Heart right ventricle (tissue), 16 donors: ENCODE measurements around the gene ZNF778. TPM values are rescaled to one million over a fixed set of nuclear protein-coding genes. Genes with fewer than 3 reads are reported as not detected.
A peak's percentile ranks its signal among the peaks of the same experiment; 100 is the strongest.

Source experiments
- ATAC-seq, 8 donors: fragments of 200-7000 bp; cut with Tn5 transposase; one replicate each; pipeline ENCODE4 v1.9.1; 2020; ENCODE audit warnings: mild to moderate bottlenecking in 8 of 8, moderate library complexity in 8 of 8, moderate number of reproducible peaks in 1 of 8
- DNase-seq, 2 donors: peaks; one replicate each; pipeline ENCODE4 v3.0.0-alpha.2; 2020
- H3K27ac ChIP-seq, 10 donors: fragments of 200-600 bp; sonication (generic) in 2 of 10; one replicate each; pipeline versions ENCODE4 v1.5.0 to v1.8.0; 2020 to 2022; ENCODE audit warnings: mild to moderate bottlenecking in 3 of 10
- H3K27me3 ChIP-seq, 7 donors: fragments of 200-600 bp; one replicate each; pipeline ENCODE4 v1.8.0; 2021 to 2022; ENCODE audit warnings: mild to moderate bottlenecking in 2 of 7
- H3K36me3 ChIP-seq, 9 donors: fragments of 200-600 bp; sonication (generic) in 1 of 9; one replicate each; pipeline versions ENCODE4 v1.5.0 to v1.8.0; 2020 to 2022; ENCODE audit warnings: mild to moderate bottlenecking in 2 of 9
- H3K4me1 ChIP-seq, 9 donors: fragments of 200-600 bp; sonication (generic) in 1 of 9; one replicate each; pipeline versions ENCODE4 v1.5.0 to v1.8.0; 2020 to 2022; ENCODE audit warnings: mild to moderate bottlenecking in 4 of 9
- H3K4me3 ChIP-seq, 10 donors: fragments of 200-600 bp; sonication (generic) in 2 of 10; one replicate each; pipeline versions ENCODE4 v1.5.0 to v1.8.0; 2020 to 2022; ENCODE audit warnings: mild to moderate bottlenecking in 7 of 10, moderate library complexity in 2 of 10
- H3K9me3 ChIP-seq, 11 donors: fragments of 200-600 bp in 10 of 11; sonication (generic) in 2 of 11; one replicate each; pipeline versions ENCODE4 v1.5.0 to v1.8.0; 2013 to 2022; ENCODE audit warnings: mild to moderate bottlenecking in 2 of 11, control low read depth in 1 of 11, moderate library complexity in 1 of 11
- CTCF ChIP-seq, 9 donors: fragments of 200-600 bp; sonication (generic) in 2 of 9; IDR thresholded peaks; one replicate each; pipeline versions ENCODE4 v1.5.0 to v1.8.0; 2021 to 2022; ENCODE audit warnings: antibody characterized with exemption in 9 of 9, mild to moderate bottlenecking in 5 of 9, moderate library complexity in 1 of 9
- WGBS, 2 donors: extraction: QIAGEN DNeasy Blood & Tissue Kit; methylation state at CpG; one replicate each; pipeline ENCODE4 v1.1.7; 2013; ENCODE audit warnings: inconsistent platforms in 1 of 2; 5-methylcytosine and 5-hydroxymethylcytosine counted together
- intact Hi-C, 10 donors: fragments of 100-400 bp; cut with DNase I; formaldehyde crosslinking; loops; one replicate each; pipeline versions ENCODE4 v1.11.1 to v1.14.2; 2022
- polyA plus RNA-seq, 2 donors: library from polyadenylated mRNA; stranded (reverse); fragments of 200-250 nt; gene quantifications; one replicate each; pipeline ENCODE4 v1.2.3, GENCODE V29; 2013
- total RNA-seq, 10 donors: library from RNA; stranded (reverse); fragmentation: NEBNext Ultra II Directional in 3 of 10; extraction: Animal tissue kit (Norgen Biotek cat#: 25700) in 3 of 10; gene quantifications; one replicate each; pipeline versions ENCODE4 v1.2.1 to v1.2.4, GENCODE V29; 2021 to 2023
- donor health status: Arrhythmogenic right ventricular cardiomyopathy.
- donor health status: ischemic (EF 13 %, LVEDD 7.1; RV severe dilation, severe dysfunction).
- donor health status: healthy with polysubstance abuse.
- donor health status: DM: no; HTN: yes; CAD: no.
- donor health status: DM: no; HTN: no; CAD: no.
- donor health status: ischemic (EF 25% LVEDD 6.9; RV normal size, moderate dysfunction).
- donor health status: ischemic (EF 25% LVEDD 5.7; RV mildly dilated, moderate dysfunction).
- donor health status: healthy.
- donor health status: DM: yes; HTN: yes; CAD: no.
- donor health status: Ischemic cardiomyopathy.
- donor health status: ischemic (EF 35%, LVEDD 5.7; RV mildly dilated, moderate dysfunction).
- donor health status: nonischemic (EF 11% LVEDD 7.7; RV severe dilation, severe dysfunction).
- donor health status: DM: yes; HTN: yes; CAD: no.
- donor health status: PGD.
- donor health status: ischemic (EF 29% LVEDD 5.4; RV normal size, mild dysfunction).
- donor health status: nonischemic (EF 23%, LVEDD 6.1; RV moderate dilation, normal function).

ZNF778 gene
- total and polyA plus RNA-seq, 12 donors: 1.7 to 11.3 (median 8.2) TPM

GRCh38 chr16:89198417-89199240 lies 18.9 kb upstream of the ZNF778 start:
- intact Hi-C loops: no loop called here
- TF ChIP-seq CTCF (IDR thresholded peaks at IDR 0.05): no peak
- H3K36me3 ChIP-seq: no peaks in the 10 kb centered on the region
- peaks cover 0 to 14% (median 5%) of the 10 kb centered on the region in 9 donors for H3K4me1 ChIP-seq
- 82% methylated on average over 27 to 28 of the region's 28 CpGs for whole genome bisulfite sequencing, 2 donors
- H3K27me3 ChIP-seq: peaks cover 36 to 66% (median 58%) of the 10 kb centered on the region in 7 donors
- peaks cover 0 to 4% (median 0%) of the 10 kb centered on the region in 11 donors for H3K9me3 ChIP-seq
- no peak overlapping the region for H3K4me3 ChIP-seq
- no peak overlapping the region for H3K27ac ChIP-seq
- ATAC-seq (no peak), DNase-seq (no peak)

GRCh38 chr16:89199241-89200123 lies 18.0 kb upstream of the ZNF778 start:
- H3K4me3 ChIP-seq: no peak overlapping the region
- H3K36me3 ChIP-seq: no peaks in the 10 kb centered on the region
- peaks cover 0 to 14% (median 5%) of the 10 kb centered on the region in 9 donors for H3K4me1 ChIP-seq
- no peak for TF ChIP-seq CTCF (IDR thresholded peaks at IDR 0.05)
- no peak for DNase-seq
- peaks cover 36 to 67% (median 66%) of the 10 kb centered on the region in 7 donors for H3K27me3 ChIP-seq
- ATAC-seq: no peak
- H3K27ac ChIP-seq: no peak overlapping the region
- WGBS, 2 donors: 79 to 83% methylated on average over 22 of the region's 22 CpGs
- peaks cover 0 to 4% (median 0%) of the 10 kb centered on the region in 11 donors for H3K9me3 ChIP-seq
- intact Hi-C loops: no loop called here

- TF ChIP-seq CTCF (IDR thresholded peaks at IDR 0.05): no peak
- DNase-seq (no peak), ATAC-seq (no peak)
- Histone ChIP-seq H3K27ac (no peak within 1 kb of the TSS), H3K4me3 (peak within 1 kb of the TSS in 6 of 10 donors; percentile 13 to 32 (median 27)), H3K4me1 (peaks cover 0 to 14% (median 5%) of the 10 kb centered on the region in 9 donors), H3K36me3 (no peaks in the 10 kb centered on the region), H3K27me3 (peaks cover 36 to 75% (median 73%) of the 10 kb centered on the region in 7 donors), H3K9me3 (peaks cover 0 to 4% (median 0%) of the 10 kb centered on the region in 11 donors)
- WGBS, 2 donors: 19 to 25% methylated on average over 28 of the region's 28 CpGs
- intact Hi-C loops: no loop called here
Observed at GRCh38 chr16:89200124-89200849, 17.2 kb upstream of the ZNF778 start, which contains the start of gene SLC22A31. SLC22A31 (minus strand) TSS chr16:89200537; CDS start chr16:89200501, 36 bp downstream.
